GM23338 (cell line): Measurements from ENCODE around the gene TMEM145. TPM values are rescaled to one million over a fixed set of nuclear protein-coding genes. Genes with fewer than 3 reads are reported as not detected.
A peak's percentile ranks its signal among the peaks of the same experiment; 100 is the strongest.

Experiments
- ATAC-seq: fragments of 200-7000 bp; cut with Tn5 transposase; 3 replicates; pipeline ENCODE4 v1.9.1; 2020
- DNase-seq: peaks from one replicate; pipeline ENCODE4 v3.0.0-alpha.2; 2015; ENCODE audit warnings: low spot score
- H2AFZ ChIP-seq: fragments of 200-600 bp; sonication (generic); 2 replicates; pipeline ENCODE4 v1.8.0; 2016; ENCODE audit warnings: antibody characterized with exemption, mild to moderate bottlenecking, moderate library complexity
- H3F3A ChIP-seq: fragments of 200-600 bp; sonication (generic); replicated peaks from 2 replicates; pipeline ENCODE4 v1.8.0; 2017; ENCODE audit warnings: antibody characterized with exemption, mixed run types, low read depth
- H3K27ac ChIP-seq: fragments of 200-600 bp; sonication (generic); 2 replicates; pipeline ENCODE4 v1.6.1; 2016; ENCODE audit warnings: low read depth
- H3K27me3 ChIP-seq: fragments of 200-600 bp; sonication (generic); 2 replicates; pipeline ENCODE4 v1.8.0; 2016; ENCODE audit warnings: mild to moderate bottlenecking, mixed run types, moderate library complexity; ENCODE audit not compliant: insufficient read depth
- H3K36me3 ChIP-seq: fragments of 200-600 bp; sonication (generic); 2 replicates; pipeline ENCODE4 v1.8.0; 2016; ENCODE audit warnings: mild to moderate bottlenecking; ENCODE audit not compliant: insufficient read depth
- H3K4me1 ChIP-seq: fragments of 200-600 bp; sonication (generic); 2 replicates; pipeline ENCODE4 v1.8.0; 2016; ENCODE audit warnings: mild to moderate bottlenecking, moderate library complexity; ENCODE audit not compliant: insufficient read depth
- H3K4me2 ChIP-seq: fragments of 200-600 bp; sonication (generic); 2 replicates; pipeline ENCODE4 v1.7.1; 2017; ENCODE audit warnings: mixed run types
- H3K4me3 ChIP-seq: fragments of 200-600 bp; sonication (generic); 2 replicates; pipeline ENCODE4 v1.6.1; 2016; ENCODE audit warnings: mixed run types
- H3K79me2 ChIP-seq: fragments of 200-600 bp; sonication (generic); replicated peaks from 2 replicates; pipeline ENCODE4 v1.8.0; 2017; ENCODE audit warnings: mild to moderate bottlenecking; ENCODE audit not compliant: insufficient read depth
- H3K9me2 ChIP-seq: fragments of 200-600 bp; sonication (generic); 2 replicates; pipeline ENCODE4 v1.8.0; 2017; ENCODE audit not compliant: insufficient read depth
- H4K20me1 ChIP-seq: fragments of 200-600 bp; sonication (generic); replicated peaks from 2 replicates; pipeline ENCODE4 v1.8.0; 2017; ENCODE audit warnings: mild to moderate bottlenecking; ENCODE audit not compliant: insufficient read depth
- H3K27ac Mint-ChIP-seq: 2 replicates; pipeline ENCODE4 v1.8.0; 2020; ENCODE audit warnings: inconsistent platforms, mild to moderate bottlenecking, moderate library complexity, mixed read lengths
- H3K27me3 Mint-ChIP-seq: 3 replicates; pipeline ENCODE4 v1.8.0; 2022; ENCODE audit warnings: low read depth, mild to moderate bottlenecking, moderate library complexity, mixed read lengths, inconsistent platforms; ENCODE audit not compliant: insufficient read depth, poor library complexity
- H3K36me3 Mint-ChIP-seq: 3 replicates; pipeline ENCODE4 v1.8.0; 2021; ENCODE audit warnings: low read depth, mild to moderate bottlenecking, inconsistent platforms, moderate library complexity, mixed read lengths
- H3K4me1 Mint-ChIP-seq: 3 replicates; pipeline ENCODE4 v1.8.0; 2020; ENCODE audit warnings: mild to moderate bottlenecking, inconsistent platforms, mixed read lengths
- H3K4me3 Mint-ChIP-seq: 3 replicates; pipeline ENCODE4 v1.8.0; 2021; ENCODE audit warnings: moderate library complexity, mild to moderate bottlenecking, inconsistent platforms, mixed read lengths
- H3K9me3 Mint-ChIP-seq: 3 replicates; pipeline ENCODE4 v1.8.0; 2020; ENCODE audit warnings: moderate library complexity, mild to moderate bottlenecking, inconsistent platforms, mixed read lengths
- CREB1 ChIP-seq: fragments of 250-450 bp; sonication (Bioruptor Pico); IDR thresholded peaks from 2 replicates; pipeline ENCODE4 v1.5.0; 2020; ENCODE audit warnings: low read depth, mild to moderate bottlenecking, moderate library complexity
- ETS1 ChIP-seq: IDR thresholded peaks from 2 replicates; pipeline ENCODE4 v1.6.1; 2016; ENCODE audit warnings: antibody characterized with exemption
- EZH2phosphoT487 ChIP-seq: fragments of 200-600 bp; sonication (generic); IDR thresholded peaks from one replicate; pipeline ENCODE4 v1.8.1; 2018; ENCODE audit warnings: antibody characterized with exemption; ENCODE audit not compliant: unreplicated experiment
- JUNB ChIP-seq: IDR thresholded peaks from one replicate; pipeline ENCODE4 v1.6.1; 2016; ENCODE audit warnings: antibody characterized with exemption; ENCODE audit not compliant: unreplicated experiment
- NANOG ChIP-seq: IDR thresholded peaks from 2 replicates; pipeline ENCODE4 v1.6.1; 2016; ENCODE audit warnings: antibody characterized with exemption, borderline replicate concordance
- POLR2AphosphoS5 ChIP-seq: IDR thresholded peaks from 2 replicates; pipeline ENCODE4 v1.6.1; 2016; ENCODE audit warnings: antibody characterized with exemption, low read depth
- ZNF114 ChIP-seq: fragments of 250-450 bp; sonication (Bioruptor Pico); IDR thresholded peaks from 2 replicates; pipeline ENCODE4 v1.5.0; 2020; ENCODE audit warnings: mild to moderate bottlenecking, moderate library complexity
- polyA plus RNA-seq: library from polyadenylated mRNA; unstranded; fragments of >200 nt; fragmentation: Nextera tagmentation; extraction: Ambion mirVana; gene quantifications from 2 replicates; pipeline ENCODE4 v1.2.1, GENCODE V29; 2016
- total RNA-seq: library from RNA; depleted of rRNA; stranded (reverse); fragments of >200 nt; shearing (Covaris generic); gene quantifications from 2 replicates; pipeline ENCODE4 v1.2.3, GENCODE V29; 2014
- TF ChIP-seq, protein P1 (sequence below): IDR thresholded peaks from one replicate; pipeline ENCODE4 v1.6.1; 2018; ENCODE audit warnings: antibody characterized with exemption; ENCODE audit not compliant: unreplicated experiment

The TMEM145 gene
- total and polyA plus RNA-seq, 2 experiments from 2014 or later = 1.9 to 5.4 TPM

DNA sequence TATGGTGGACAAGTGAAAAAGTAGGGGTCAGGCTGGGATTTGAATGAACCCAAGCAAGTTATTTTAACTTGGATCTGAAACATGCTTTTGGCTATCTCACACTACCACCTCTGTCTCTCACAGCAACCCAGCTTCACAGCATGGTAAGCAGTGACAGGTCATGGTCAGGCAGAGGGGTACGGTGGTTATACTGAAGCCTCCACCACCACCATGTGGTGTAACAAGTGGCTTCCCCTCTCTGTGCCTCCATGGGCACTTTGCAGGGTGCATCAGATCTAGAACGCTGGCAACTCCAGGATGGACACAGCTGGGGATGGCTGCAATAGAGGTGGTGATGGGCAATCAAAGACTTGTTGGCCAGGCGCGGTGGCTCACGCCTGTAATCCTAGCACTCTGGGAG, 739 bp upstream of the TMEM145 start:
- peak overlapping the region; percentile 94 for H3K4me2 ChIP-seq
- Mint-ChIP-seq H3K27ac (no peak overlapping the region), H3K36me3 (no peaks in the 10 kb centered on the region), H3K4me3 (peak overlapping the region; percentile 81), H3K27me3 (peaks cover 36% of the 10 kb centered on the region), H3K9me3 (no peaks in the 10 kb centered on the region), H3K4me1 (peaks cover 14% of the 10 kb centered on the region)
- no peaks in the 10 kb centered on the region for H3K79me2 ChIP-seq
- H3K4me1 ChIP-seq = peaks cover 5% of the 10 kb centered on the region; the same call in 1 of the 2 replicates
- H2AFZ ChIP-seq = peak overlapping the region; percentile 99; the same call in 1 of the 2 replicates
- DNase-seq (no peak), ATAC-seq (no peak)
- no peaks in the 10 kb centered on the region for H3K9me2 ChIP-seq
- no peak overlapping the region for H3K27ac ChIP-seq
- TF ChIP-seq NANOG (no peak), JUNB (no peak), EZH2phosphoT487 (no peak), CREB1 (CRISPR knock-in tag) (no peak), ETS1 (no peak), ZNF114 (no peak)
- TF ChIP-seq, protein P1, sequence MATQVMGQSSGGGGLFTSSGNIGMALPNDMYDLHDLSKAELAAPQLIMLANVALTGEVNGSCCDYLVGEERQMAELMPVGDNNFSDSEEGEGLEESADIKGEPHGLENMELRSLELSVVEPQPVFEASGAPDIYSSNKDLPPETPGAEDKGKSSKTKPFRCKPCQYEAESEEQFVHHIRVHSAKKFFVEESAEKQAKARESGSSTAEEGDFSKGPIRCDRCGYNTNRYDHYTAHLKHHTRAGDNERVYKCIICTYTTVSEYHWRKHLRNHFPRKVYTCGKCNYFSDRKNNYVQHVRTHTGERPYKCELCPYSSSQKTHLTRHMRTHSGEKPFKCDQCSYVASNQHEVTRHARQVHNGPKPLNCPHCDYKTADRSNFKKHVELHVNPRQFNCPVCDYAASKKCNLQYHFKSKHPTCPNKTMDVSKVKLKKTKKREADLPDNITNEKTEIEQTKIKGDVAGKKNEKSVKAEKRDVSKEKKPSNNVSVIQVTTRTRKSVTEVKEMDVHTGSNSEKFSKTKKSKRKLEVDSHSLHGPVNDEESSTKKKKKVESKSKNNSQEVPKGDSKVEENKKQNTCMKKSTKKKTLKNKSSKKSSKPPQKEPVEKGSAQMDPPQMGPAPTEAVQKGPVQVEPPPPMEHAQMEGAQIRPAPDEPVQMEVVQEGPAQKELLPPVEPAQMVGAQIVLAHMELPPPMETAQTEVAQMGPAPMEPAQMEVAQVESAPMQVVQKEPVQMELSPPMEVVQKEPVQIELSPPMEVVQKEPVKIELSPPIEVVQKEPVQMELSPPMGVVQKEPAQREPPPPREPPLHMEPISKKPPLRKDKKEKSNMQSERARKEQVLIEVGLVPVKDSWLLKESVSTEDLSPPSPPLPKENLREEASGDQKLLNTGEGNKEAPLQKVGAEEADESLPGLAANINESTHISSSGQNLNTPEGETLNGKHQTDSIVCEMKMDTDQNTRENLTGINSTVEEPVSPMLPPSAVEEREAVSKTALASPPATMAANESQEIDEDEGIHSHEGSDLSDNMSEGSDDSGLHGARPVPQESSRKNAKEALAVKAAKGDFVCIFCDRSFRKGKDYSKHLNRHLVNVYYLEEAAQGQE = no peak
- no peak overlapping the region; the same call in 1 of the 2 replicates for H3K4me3 ChIP-seq
- no peaks in the 10 kb centered on the region for H4K20me1 ChIP-seq
- peaks cover 23% of the 10 kb centered on the region for H3K27me3 ChIP-seq
- H3F3A ChIP-seq = 0 out of 2 replicates have a peak, but pooled peaks cover 15% of the 10 kb centered on the region
- H3K36me3 ChIP-seq = no peaks in the 10 kb centered on the region

DNA sequence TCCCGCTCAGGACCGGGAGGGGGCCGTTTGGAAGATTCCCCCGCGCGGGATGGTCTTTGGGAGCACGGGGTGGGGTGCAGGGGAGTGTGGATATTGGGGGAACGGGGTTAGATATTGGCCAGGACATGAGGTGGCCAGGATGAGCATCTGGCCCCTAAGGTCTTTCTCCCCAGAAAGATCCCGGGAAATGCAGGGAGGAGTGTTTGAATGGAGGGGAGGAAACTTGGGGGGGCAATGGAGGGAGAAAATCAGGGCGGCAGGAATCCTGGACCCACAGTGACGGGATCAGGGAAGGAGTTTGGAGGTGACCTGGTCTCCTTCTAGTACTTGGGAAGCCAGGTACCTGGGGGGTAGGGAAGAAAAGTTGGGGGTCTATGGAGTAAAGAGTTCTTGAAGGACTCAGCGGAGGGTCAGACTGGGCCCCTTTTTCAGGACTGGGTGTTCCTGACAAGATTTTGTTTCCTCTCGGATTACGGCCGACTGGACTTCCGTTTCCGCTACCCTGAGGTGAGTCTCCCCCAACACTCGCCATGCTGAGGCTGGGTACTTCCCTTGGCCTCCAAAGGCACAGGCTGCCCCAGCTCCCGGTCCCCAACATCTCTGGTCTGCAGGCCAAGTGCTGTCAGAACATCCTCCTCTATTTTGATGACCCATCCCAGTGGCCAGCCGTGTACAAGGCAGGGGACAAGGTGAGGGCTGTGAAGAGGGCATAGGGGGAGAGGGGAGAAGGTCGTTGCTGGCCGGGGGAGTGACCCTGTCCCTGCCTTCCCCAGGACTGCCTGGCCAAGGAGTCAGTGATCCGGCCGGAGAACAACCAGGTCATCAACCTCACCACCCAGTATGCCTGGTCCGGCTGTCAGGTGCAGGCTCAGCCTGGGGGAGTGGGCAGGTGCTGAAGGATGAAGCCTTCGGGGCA, 989 bp downstream of the TMEM145 start:
- no peak for TF ChIP-seq POLR2AphosphoS5
- H3K27ac ChIP-seq = no peak overlapping the region
- peak overlapping the region; percentile 97 for H3K4me3 ChIP-seq
- peaks cover 23% of the 10 kb centered on the region for H3K27me3 ChIP-seq
- peaks cover 5% of the 10 kb centered on the region; the same call in 1 of the 2 replicates for H3K4me1 ChIP-seq
- peaks cover 15% of the 10 kb centered on the region for H3K4me1 Mint-ChIP-seq
- H3K27me3 Mint-ChIP-seq = peaks cover 35% of the 10 kb centered on the region
- H3K4me2 ChIP-seq = peak overlapping the region; percentile 94
- peak overlapping the region; percentile 99 for H2AFZ ChIP-seq
- H3K79me2 ChIP-seq = no peaks in the 10 kb centered on the region
- peak overlapping the region; percentile 81 for H3K4me3 Mint-ChIP-seq
- H3K36me3 Mint-ChIP-seq = no peaks in the 10 kb centered on the region
- no peak for DNase-seq
- H3K9me3 Mint-ChIP-seq = no peaks in the 10 kb centered on the region
- no peaks in the 10 kb centered on the region for H3K9me2 ChIP-seq
- no peaks in the 10 kb centered on the region for H4K20me1 ChIP-seq
- H3K36me3 ChIP-seq = no peaks in the 10 kb centered on the region
- H3K27ac Mint-ChIP-seq = no peak overlapping the region
- no peak for ATAC-seq
- 0 out of 2 replicates have a peak, but pooled peaks cover 15% of the 10 kb centered on the region for H3F3A ChIP-seq
